HEK293T (cell line): Measurements from ENCODE around the gene CDC42BPG.

Experiments used
- ARNT ChIP-seq: fragments of 450-650 bp; IDR thresholded peaks from 2 replicates; pipeline ENCODE4 v1.6.1; 2017; ENCODE audit warnings: mild to moderate bottlenecking
- BHLHE40 ChIP-seq: fragments of 450-650 bp; IDR thresholded peaks from 2 replicates; pipeline ENCODE4 v1.6.1; 2016; ENCODE audit warnings: mild to moderate bottlenecking, moderate library complexity, borderline replicate concordance
- CTBP1 ChIP-seq: fragments of 450-650 bp; IDR thresholded peaks from 2 replicates; pipeline ENCODE4 v1.6.1; 2016; ENCODE audit warnings: borderline replicate concordance
- ELF4 ChIP-seq: fragments of 450-650 bp; IDR thresholded peaks from 2 replicates; pipeline ENCODE4 v1.6.1; 2017; ENCODE audit warnings: antibody characterized with exemption
- FOXA1 ChIP-seq: fragments of 450-650 bp; IDR thresholded peaks from 2 replicates; pipeline ENCODE4 v1.6.1; 2016; ENCODE audit warnings: mild to moderate bottlenecking
- FOXK2 ChIP-seq: fragments of 450-650 bp; IDR thresholded peaks from 2 replicates; pipeline ENCODE4 v1.6.1; 2016; ENCODE audit warnings: mild to moderate bottlenecking
- FOXM1 ChIP-seq: fragments of 450-650 bp; IDR thresholded peaks from 2 replicates; pipeline ENCODE4 v1.6.1; 2017; ENCODE audit warnings: mild to moderate bottlenecking, borderline replicate concordance
- HDGF ChIP-seq: fragments of 450-650 bp; IDR thresholded peaks from 2 replicates; pipeline ENCODE4 v1.6.1; 2017; ENCODE audit warnings: antibody characterized with exemption, borderline replicate concordance
- L3MBTL2 ChIP-seq: fragments of 450-650 bp; conservative IDR thresholded peaks from 2 replicates; pipeline ENCODE4 v1.6.1; 2016; ENCODE audit warnings: mild to moderate bottlenecking
- NFRKB ChIP-seq: fragments of 450-650 bp; IDR thresholded peaks from 2 replicates; pipeline ENCODE4 v1.6.1; 2016; ENCODE audit warnings: mild to moderate bottlenecking, moderate library complexity
- SUZ12 ChIP-seq: fragments of 450-650 bp; IDR thresholded peaks from 2 replicates; pipeline ENCODE4 v1.6.1; 2016; ENCODE audit warnings: mild to moderate bottlenecking
- ZNF384 ChIP-seq: fragments of 450-650 bp; IDR thresholded peaks from 2 replicates; pipeline ENCODE4 v1.6.1; 2016
- TF ChIP-seq, protein P1 (sequence below): fragments of 450-650 bp; IDR thresholded peaks from 2 replicates; pipeline ENCODE4 v1.6.1; 2016

DNA sequence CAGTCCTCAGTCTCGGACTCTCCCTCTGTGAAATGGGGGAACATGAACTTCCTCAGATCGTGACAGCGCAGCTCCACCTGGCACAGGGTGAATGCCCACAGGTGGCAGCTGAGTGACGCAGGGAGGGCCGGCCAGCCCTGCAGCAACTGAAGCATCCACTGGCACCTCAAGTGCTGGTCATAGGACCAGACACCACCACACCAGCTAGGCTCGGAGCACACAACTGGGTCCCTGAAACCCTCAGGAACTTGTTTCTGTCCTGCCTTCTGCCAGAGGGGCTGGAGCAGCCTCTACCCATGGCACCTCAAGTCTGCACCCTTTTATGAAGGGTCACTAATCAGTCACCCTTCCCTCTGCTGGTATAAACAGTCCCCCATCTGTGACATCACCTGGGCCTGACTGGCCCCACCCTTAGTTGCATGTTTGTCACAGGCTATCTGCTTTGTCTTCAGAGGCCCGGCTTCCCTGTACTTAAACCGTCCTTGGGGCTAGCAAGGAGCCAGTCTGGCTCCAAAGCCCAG lies 7.4 kb upstream of the CDC42BPG start:
- TF ChIP-seq CTBP1: no peak
- TF ChIP-seq ZNF384: no peak
- TF ChIP-seq FOXM1: no peak
- TF ChIP-seq ELF4: no peak
- TF ChIP-seq SUZ12: no peak
- no peak for TF ChIP-seq L3MBTL2
- TF ChIP-seq, protein P1, sequence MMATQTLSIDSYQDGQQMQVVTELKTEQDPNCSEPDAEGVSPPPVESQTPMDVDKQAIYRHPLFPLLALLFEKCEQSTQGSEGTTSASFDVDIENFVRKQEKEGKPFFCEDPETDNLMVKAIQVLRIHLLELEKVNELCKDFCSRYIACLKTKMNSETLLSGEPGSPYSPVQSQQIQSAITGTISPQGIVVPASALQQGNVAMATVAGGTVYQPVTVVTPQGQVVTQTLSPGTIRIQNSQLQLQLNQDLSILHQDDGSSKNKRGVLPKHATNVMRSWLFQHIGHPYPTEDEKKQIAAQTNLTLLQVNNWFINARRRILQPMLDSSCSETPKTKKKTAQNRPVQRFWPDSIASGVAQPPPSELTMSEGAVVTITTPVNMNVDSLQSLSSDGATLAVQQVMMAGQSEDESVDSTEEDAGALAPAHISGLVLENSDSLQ: no peak
- TF ChIP-seq NFRKB: no peak
- no peak for TF ChIP-seq FOXA1
- no peak for TF ChIP-seq BHLHE40
- no peak for TF ChIP-seq ARNT
- TF ChIP-seq HDGF: no peak
- TF ChIP-seq FOXK2: no peak
